Osteoblast (primary cell): Measurements from ENCODE around the gene CARMIL1. TPM values are rescaled to one million over a fixed set of nuclear protein-coding genes. Genes with fewer than 3 reads are reported as not detected.

Source experiments
- DNase-seq: peaks from one replicate; pipeline ENCODE4 v3.0.0; 2011; ENCODE audit warnings: low spot score, mixed read lengths; ENCODE audit not compliant: insufficient read length; ENCODE audit errors: missing footprints
- H2AFZ ChIP-seq: 2 replicates; pipeline ENCODE4 v1.6.0; 2011; ENCODE audit warnings: mild to moderate bottlenecking, low read length
- H3K27ac ChIP-seq: 2 replicates; pipeline ENCODE4 v1.5.1; 2011; ENCODE audit warnings: mild to moderate bottlenecking, low read depth, low read length, moderate library complexity
- H3K27me3 ChIP-seq: 2 replicates; pipeline ENCODE4 v1.6.0; 2012; ENCODE audit warnings: mild to moderate bottlenecking, control low read depth, inconsistent platforms, low read length, moderate library complexity; ENCODE audit not compliant: insufficient read depth
- H3K36me3 ChIP-seq: 2 replicates; pipeline ENCODE4 v1.5.1; 2011; ENCODE audit warnings: mild to moderate bottlenecking, low read length, control low read depth, moderate library complexity; ENCODE audit not compliant: insufficient read depth
- H3K4me1 ChIP-seq: 2 replicates; pipeline ENCODE4 v1.5.1; 2011; ENCODE audit warnings: mild to moderate bottlenecking, low read length, control low read depth, moderate library complexity; ENCODE audit not compliant: insufficient read depth
- H3K4me2 ChIP-seq: 2 replicates; pipeline ENCODE4 v1.6.0; 2011; ENCODE audit warnings: mild to moderate bottlenecking, low read length; ENCODE audit not compliant: insufficient read depth
- H3K4me3 ChIP-seq: fragments of 200-600 bp; sonication (generic); 3 replicates; pipeline ENCODE4 v1.5.1; 2012; ENCODE audit warnings: mild to moderate bottlenecking, low read length, inconsistent platforms; ENCODE audit not compliant: insufficient read depth
- H3K79me2 ChIP-seq: 2 replicates; pipeline ENCODE4 v1.6.0; 2012; ENCODE audit warnings: mild to moderate bottlenecking, low read length, control low read depth, inconsistent platforms; ENCODE audit not compliant: insufficient read depth
- H3K9me3 ChIP-seq: 2 replicates; pipeline ENCODE4 v1.5.1; 2011; ENCODE audit warnings: low read depth, low read length, control low read depth
- H4K20me1 ChIP-seq: 2 replicates; pipeline ENCODE4 v1.6.0; 2012; ENCODE audit warnings: mild to moderate bottlenecking, low read length, control low read depth; ENCODE audit not compliant: insufficient read depth
- CTCF ChIP-seq: IDR thresholded peaks from 2 replicates; pipeline ENCODE4 v1.5.1; 2011; ENCODE audit warnings: mild to moderate bottlenecking, low read depth, low read length, moderate library complexity; ENCODE audit errors: extremely low read depth
- total RNA-seq: library from RNA; depleted of rRNA; stranded (reverse); fragments of >200 nt; gene quantifications from 2 replicates; pipeline ENCODE4 v1.2.3, GENCODE V29; 2012

CARMIL1 gene
- total RNA-seq, 1 donor = 25.7 TPM

DNA sequence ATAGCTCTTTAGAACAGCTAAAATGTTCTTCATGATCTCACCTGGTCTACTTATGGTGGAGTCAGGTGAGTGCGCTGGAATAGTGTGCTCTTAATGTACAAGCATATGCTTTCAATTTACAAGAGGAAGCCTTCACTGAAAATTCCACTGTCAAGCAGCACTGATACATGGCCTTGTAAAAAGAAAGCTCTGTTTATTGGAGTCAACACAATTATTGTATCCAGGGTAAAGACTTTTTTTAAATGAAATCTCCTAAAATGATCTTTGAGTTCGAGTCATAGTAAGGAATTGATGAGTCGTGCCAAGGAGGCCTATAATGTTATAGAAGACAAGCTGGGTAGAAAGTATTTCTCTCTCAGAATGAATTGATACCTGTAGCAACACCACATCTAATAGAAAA lies 41.6 kb upstream of the CARMIL1 start:
- no peak for TF ChIP-seq CTCF
- no peaks in the 10 kb centered on the region for H3K79me2 ChIP-seq
- no peaks in the 10 kb centered on the region for H4K20me1 ChIP-seq

DNA sequence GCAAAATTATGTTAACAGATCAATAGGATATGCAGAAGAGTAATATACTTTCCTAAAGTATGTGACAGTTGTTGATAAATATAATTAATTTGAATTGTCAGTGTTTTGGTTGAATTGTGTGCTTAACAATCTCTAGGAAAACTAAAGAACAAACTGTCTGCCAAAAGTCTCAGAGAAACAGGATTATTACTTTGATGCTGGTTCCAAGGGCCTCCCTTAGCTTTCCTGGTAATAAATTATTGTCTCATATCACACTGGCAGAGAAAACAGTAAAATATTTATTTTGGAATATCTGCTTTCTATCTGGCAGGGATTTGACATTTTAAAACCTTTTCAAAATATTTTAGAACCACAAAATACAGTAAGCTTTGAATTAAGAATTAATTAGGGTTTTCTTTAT lies 40.1 kb upstream of the CARMIL1 start:
- Histone ChIP-seq H3K4me1 (peaks cover 2% of the 10 kb centered on the region), H3K27ac (no peak overlapping the region), H3K9me3 (no peaks in the 10 kb centered on the region), H3K27me3 (no peaks in the 10 kb centered on the region), H3K79me2 (no peaks in the 10 kb centered on the region), H2AFZ (no peak overlapping the region), H3K4me3 (no peak overlapping the region), H3K4me2 (no peak overlapping the region), H3K36me3 (no peaks in the 10 kb centered on the region), H4K20me1 (no peaks in the 10 kb centered on the region)
- no peak for DNase-seq
- no peak for TF ChIP-seq CTCF

More for the DNA sequence above, 41.6 kb upstream of the CARMIL1 start:
- H2AFZ ChIP-seq = no peak overlapping the region
- no peak for DNase-seq
- H3K9me3 ChIP-seq = no peaks in the 10 kb centered on the region
- no peak overlapping the region for H3K4me3 ChIP-seq
- H3K4me1 ChIP-seq = peaks cover 2% of the 10 kb centered on the region
- H3K27me3 ChIP-seq = no peaks in the 10 kb centered on the region
- no peak overlapping the region for H3K27ac ChIP-seq
- H3K36me3 ChIP-seq = no peaks in the 10 kb centered on the region
- no peak overlapping the region for H3K4me2 ChIP-seq

DNA sequence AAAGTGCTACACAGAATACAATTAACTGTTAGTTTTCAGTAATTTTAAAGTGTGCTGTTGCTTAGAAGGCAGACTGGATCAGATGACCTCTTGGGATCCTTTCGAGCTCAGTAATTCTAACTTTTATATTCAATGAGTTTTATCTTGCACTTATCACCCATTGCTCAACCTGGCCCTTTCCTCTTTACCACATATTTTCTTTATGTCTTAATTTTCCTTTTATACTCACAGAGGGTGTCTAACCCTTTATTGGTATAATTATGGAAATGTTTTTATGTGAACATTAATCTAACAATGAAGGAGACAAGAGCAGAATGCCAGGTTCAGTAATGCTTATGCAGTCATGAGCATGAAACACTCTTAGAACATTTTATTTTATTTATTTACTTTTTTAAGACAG lies 39.7 kb upstream of the CARMIL1 start:
- Histone ChIP-seq H2AFZ (no peak overlapping the region), H3K36me3 (no peaks in the 10 kb centered on the region), H3K79me2 (no peaks in the 10 kb centered on the region), H3K4me1 (peaks cover 2% of the 10 kb centered on the region), H3K27ac (no peak overlapping the region), H3K27me3 (no peaks in the 10 kb centered on the region), H3K4me2 (no peak overlapping the region), H3K4me3 (no peak overlapping the region), H3K9me3 (no peaks in the 10 kb centered on the region), H4K20me1 (no peaks in the 10 kb centered on the region)
- no peak for TF ChIP-seq CTCF
- DNase-seq = no peak

DNA sequence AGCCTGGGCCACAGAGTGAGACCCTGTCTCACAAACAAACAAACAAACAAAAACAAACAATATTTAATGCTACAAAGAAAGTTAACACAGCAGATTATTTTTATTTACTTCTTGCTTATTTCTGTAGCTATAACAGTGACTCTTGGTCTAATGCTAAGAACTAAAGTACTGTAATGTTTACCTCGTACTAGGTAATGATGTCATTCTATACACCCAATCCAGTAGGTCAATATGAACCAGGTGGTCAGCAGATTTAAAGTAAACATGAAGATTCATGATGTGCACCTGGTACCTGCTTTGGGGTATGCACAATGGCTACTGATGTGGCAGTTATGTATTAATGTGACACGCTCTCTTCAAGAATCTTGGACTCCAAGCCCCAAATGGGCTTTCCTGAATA lies 36.6 kb upstream of the CARMIL1 start:
- peaks cover 4% of the 10 kb centered on the region for H3K4me1 ChIP-seq
- no peaks in the 10 kb centered on the region for H3K9me3 ChIP-seq
- no peaks in the 10 kb centered on the region for H3K36me3 ChIP-seq
- no peak overlapping the region for H2AFZ ChIP-seq
- H3K4me3 ChIP-seq = no peak overlapping the region
- no peak overlapping the region for H3K4me2 ChIP-seq
- no peak for TF ChIP-seq CTCF
- no peak overlapping the region for H3K27ac ChIP-seq
- DNase-seq = no peak
- H4K20me1 ChIP-seq = no peaks in the 10 kb centered on the region
- H3K27me3 ChIP-seq = no peaks in the 10 kb centered on the region
- H3K79me2 ChIP-seq = no peaks in the 10 kb centered on the region
